HepG2 (cell line): Measurements from ENCODE around the gene CSTF1. TPM values are rescaled to one million over a fixed set of nuclear protein-coding genes. Genes with fewer than 3 reads are reported as not detected.

Source experiments
- ATRX ChIP-seq: sonication (generic); formaldehyde crosslinking; IDR thresholded peaks from 2 replicates; pipeline ENCODE4 v1.4.0; 2020; ENCODE audit warnings: missing genetic modification reagents, borderline replicate concordance
- CENPT ChIP-seq: sonication (generic); formaldehyde crosslinking; IDR thresholded peaks from 2 replicates; pipeline ENCODE4 v1.8.0; 2022; ENCODE audit warnings: low read depth, mild to moderate bottlenecking, moderate library complexity, missing genetic modification reagents
- CREB1 ChIP-seq, 2 experiments: fragments of 450-650 bp in 1 of 2; IDR thresholded peaks; 2 replicates each; pipeline ENCODE4 v1.6.1; 2016 to 2017; ENCODE audit warnings: control low read depth in 1 of 2, mild to moderate bottlenecking in 1 of 2, missing compliant biosample characterization in 1 of 2, missing genetic modification characterization in 1 of 2
- FOXA1 ChIP-seq, 2 experiments: fragments of 450-650 bp in 1 of 2; sonication (generic) in 1 of 2; formaldehyde crosslinking in 1 of 2; IDR thresholded peaks; 2 replicates each; pipeline versions ENCODE4 v1.4.0 to v1.6.1; 2016 to 2020; ENCODE audit warnings: missing genetic modification reagents in 1 of 2
- MED8 ChIP-seq: sonication (generic); formaldehyde crosslinking; IDR thresholded peaks from 2 replicates; pipeline ENCODE4 v1.8.1; 2023; ENCODE audit warnings: mild to moderate bottlenecking, missing genetic modification reagents; ENCODE audit not compliant: insufficient replicate concordance
- NFKB2 ChIP-seq: sonication (generic); formaldehyde crosslinking; IDR thresholded peaks from 2 replicates; pipeline ENCODE4 v1.4.0; 2020; ENCODE audit warnings: missing genetic modification reagents, borderline replicate concordance
- RFX5 ChIP-seq: IDR thresholded peaks from 2 replicates; pipeline ENCODE4 v1.6.1; 2011; ENCODE audit warnings: low read depth, low read length, improper control_type of control experiment
- RFXANK ChIP-seq: IDR thresholded peaks from 2 replicates; pipeline ENCODE4 v1.6.1; 2016
- SAP130 ChIP-seq: IDR thresholded peaks from 2 replicates; pipeline ENCODE4 v1.6.1; 2016; ENCODE audit warnings: low read depth
- SOX5 ChIP-seq: IDR thresholded peaks from 2 replicates; pipeline ENCODE4 v1.6.1; 2016; ENCODE audit warnings: borderline replicate concordance
- ZKSCAN1 ChIP-seq: fragments of 150-350 bp; IDR thresholded peaks from 2 replicates; pipeline ENCODE4 v1.6.1; 2014; ENCODE audit warnings: low read length
- ZNF20 ChIP-seq: sonication (generic); formaldehyde crosslinking; IDR thresholded peaks from 2 replicates; pipeline ENCODE4 v1.4.0; 2020; ENCODE audit warnings: mild to moderate bottlenecking, moderate library complexity, missing genetic modification reagents
- ZNF232 ChIP-seq: sonication (generic); formaldehyde crosslinking; IDR thresholded peaks from 2 replicates; pipeline ENCODE4 v1.4.0; 2020; ENCODE audit warnings: missing genetic modification reagents, borderline replicate concordance
- ZNF296 ChIP-seq: sonication (generic); formaldehyde crosslinking; conservative IDR thresholded peaks from 2 replicates; pipeline ENCODE4 v1.5.0; 2020; ENCODE audit warnings: mild to moderate bottlenecking, missing genetic modification reagents
- ZNF577 ChIP-seq: sonication (generic); formaldehyde crosslinking; IDR thresholded peaks from 2 replicates; pipeline ENCODE4 v1.4.0; 2020; ENCODE audit warnings: mild to moderate bottlenecking, low read depth, missing genetic modification reagents, borderline replicate concordance
- ZNF75D ChIP-seq: sonication (generic); formaldehyde crosslinking; IDR thresholded peaks from 2 replicates; pipeline ENCODE4 v1.8.1; 2023; ENCODE audit warnings: missing genetic modification reagents, mild to moderate bottlenecking, borderline replicate concordance
- ZXDC ChIP-seq: sonication (generic); formaldehyde crosslinking; IDR thresholded peaks from 2 replicates; pipeline ENCODE4 v1.5.0; 2020; ENCODE audit warnings: mild to moderate bottlenecking, missing genetic modification reagents
- polyA plus RNA-seq, 8 experiments: library from polyadenylated mRNA; depleted of rRNA in 3 of 8; stranded (reverse) in 7 of 8; unstranded in 1 of 8; fragments of >200 nt; fragmentation: Illumina TruSeq in 4 of 8; extraction: Trizol in 4 of 8; gene quantifications; 2 replicates each; pipeline versions ENCODE4 v1.2.1 to v1.2.3, GENCODE V29; 2011 to 2016; ENCODE audit warnings: low read depth in 4 of 8, missing spikeins in 1 of 8, mixed read lengths in 1 of 8; ENCODE audit not compliant: insufficient read depth in 1 of 8
- total RNA-seq, 5 experiments: library from RNA; depleted of rRNA; stranded (reverse); fragments of >200 nt; fragmentation: Illumina TruSeq; extraction: Trizol; gene quantifications; 2 replicates each; pipeline ENCODE4 v1.2.3, GENCODE V29; 2016; ENCODE audit warnings: low read depth in 1 of 5
- TF ChIP-seq, protein P1 (sequence below): fragments of 450-650 bp; IDR thresholded peaks from 2 replicates; pipeline ENCODE4 v1.6.1; 2017; ENCODE audit warnings: mild to moderate bottlenecking
- TF ChIP-seq, protein P2 (sequence below): sonication (generic); formaldehyde crosslinking; IDR thresholded peaks from 2 replicates; pipeline ENCODE4 v1.5.0; 2020; ENCODE audit warnings: mild to moderate bottlenecking, missing genetic modification reagents, borderline replicate concordance
- TF ChIP-seq, protein P3 (sequence below): sonication (generic); formaldehyde crosslinking; IDR thresholded peaks from 2 replicates; pipeline ENCODE4 v1.4.0; 2020; ENCODE audit warnings: missing genetic modification reagents, mild to moderate bottlenecking, borderline replicate concordance
- TF ChIP-seq, protein P4 (sequence below): IDR thresholded peaks from 2 replicates; pipeline ENCODE4 v1.6.1; 2016; ENCODE audit warnings: mild to moderate bottlenecking

The CSTF1 gene
- total and polyA plus RNA-seq, 2 of the 13 experiments (the other 11 are each of a cell fraction or from before 2014, with no cell fraction given) = 70.9 to 100 TPM

GRCh38 chr20:56348305-56348693 lies 44.1 kb upstream of the CSTF1 start (continued):
- TF ChIP-seq, protein P1, sequence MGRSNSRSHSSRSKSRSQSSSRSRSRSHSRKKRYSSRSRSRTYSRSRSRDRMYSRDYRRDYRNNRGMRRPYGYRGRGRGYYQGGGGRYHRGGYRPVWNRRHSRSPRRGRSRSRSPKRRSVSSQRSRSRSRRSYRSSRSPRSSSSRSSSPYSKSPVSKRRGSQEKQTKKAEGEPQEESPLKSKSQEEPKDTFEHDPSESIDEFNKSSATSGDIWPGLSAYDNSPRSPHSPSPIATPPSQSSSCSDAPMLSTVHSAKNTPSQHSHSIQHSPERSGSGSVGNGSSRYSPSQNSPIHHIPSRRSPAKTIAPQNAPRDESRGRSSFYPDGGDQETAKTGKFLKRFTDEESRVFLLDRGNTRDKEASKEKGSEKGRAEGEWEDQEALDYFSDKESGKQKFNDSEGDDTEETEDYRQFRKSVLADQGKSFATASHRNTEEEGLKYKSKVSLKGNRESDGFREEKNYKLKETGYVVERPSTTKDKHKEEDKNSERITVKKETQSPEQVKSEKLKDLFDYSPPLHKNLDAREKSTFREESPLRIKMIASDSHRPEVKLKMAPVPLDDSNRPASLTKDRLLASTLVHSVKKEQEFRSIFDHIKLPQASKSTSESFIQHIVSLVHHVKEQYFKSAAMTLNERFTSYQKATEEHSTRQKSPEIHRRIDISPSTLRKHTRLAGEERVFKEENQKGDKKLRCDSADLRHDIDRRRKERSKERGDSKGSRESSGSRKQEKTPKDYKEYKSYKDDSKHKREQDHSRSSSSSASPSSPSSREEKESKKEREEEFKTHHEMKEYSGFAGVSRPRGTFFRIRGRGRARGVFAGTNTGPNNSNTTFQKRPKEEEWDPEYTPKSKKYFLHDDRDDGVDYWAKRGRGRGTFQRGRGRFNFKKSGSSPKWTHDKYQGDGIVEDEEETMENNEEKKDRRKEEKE = no peak
- TF ChIP-seq, protein P2, sequence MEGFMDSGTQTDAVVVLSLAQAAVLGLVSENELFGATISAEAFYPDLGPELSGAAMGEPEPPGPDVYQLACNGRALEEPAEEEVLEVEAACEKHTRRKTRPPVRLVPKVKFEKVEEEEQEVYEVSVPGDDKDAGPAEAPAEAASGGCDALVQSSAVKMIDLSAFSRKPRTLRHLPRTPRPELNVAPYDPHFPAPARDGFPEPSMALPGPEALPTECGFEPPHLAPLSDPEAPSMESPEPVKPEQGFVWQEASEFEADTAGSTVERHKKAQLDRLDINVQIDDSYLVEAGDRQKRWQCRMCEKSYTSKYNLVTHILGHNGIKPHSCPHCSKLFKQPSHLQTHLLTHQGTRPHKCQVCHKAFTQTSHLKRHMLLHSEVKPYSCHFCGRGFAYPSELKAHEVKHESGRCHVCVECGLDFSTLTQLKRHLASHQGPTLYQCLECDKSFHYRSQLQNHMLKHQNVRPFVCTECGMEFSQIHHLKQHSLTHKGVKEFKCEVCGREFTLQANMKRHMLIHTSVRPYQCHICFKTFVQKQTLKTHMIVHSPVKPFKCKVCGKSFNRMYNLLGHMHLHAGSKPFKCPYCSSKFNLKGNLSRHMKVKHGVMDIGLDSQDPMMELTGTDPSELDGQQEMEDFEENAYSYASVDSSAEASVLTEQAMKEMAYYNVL = peak; percentile 76
- TF ChIP-seq NFKB2 (CRISPR knock-in tag) = no peak
- TF ChIP-seq, protein P3, sequence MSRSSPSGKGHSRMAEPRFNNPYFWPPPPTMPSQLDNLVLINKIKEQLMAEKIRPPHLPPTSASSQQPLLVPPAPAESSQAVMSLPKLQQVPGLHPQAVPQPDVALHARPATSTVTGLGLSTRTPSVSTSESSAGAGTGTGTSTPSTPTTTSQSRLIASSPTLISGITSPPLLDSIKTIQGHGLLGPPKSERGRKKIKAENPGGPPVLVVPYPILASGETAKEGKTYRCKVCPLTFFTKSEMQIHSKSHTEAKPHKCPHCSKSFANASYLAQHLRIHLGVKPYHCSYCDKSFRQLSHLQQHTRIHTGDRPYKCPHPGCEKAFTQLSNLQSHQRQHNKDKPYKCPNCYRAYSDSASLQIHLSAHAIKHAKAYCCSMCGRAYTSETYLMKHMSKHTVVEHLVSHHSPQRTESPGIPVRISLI = no peak
- TF ChIP-seq RFX5 = no peak
- no peak for TF ChIP-seq MED8 (CRISPR knock-in tag)
- TF ChIP-seq SOX5 (CRISPR knock-in tag) = peak; percentile 35; the same call in 1 of the 2 replicates
- no peak for TF ChIP-seq ZXDC (CRISPR knock-in tag)
- TF ChIP-seq ZNF20 (CRISPR knock-in tag) = no peak
- TF ChIP-seq CENPT (CRISPR knock-in tag) = no peak
- peak; percentile 42; the same call in 1 of the 2 replicates for TF ChIP-seq SAP130
- TF ChIP-seq CREB1 (IDR thresholded peaks at IDR 0.05) = peak; percentile 38; the same call in 1 of the 2 replicates
- TF ChIP-seq CREB1 (CRISPR knock-in tag; IDR thresholded peaks at IDR 0.05) = no peak
- TF ChIP-seq RFXANK (CRISPR knock-in tag) = no peak
- TF ChIP-seq ZKSCAN1 = no peak
- TF ChIP-seq FOXA1 (IDR thresholded peaks at IDR 0.05) = no peak
- 0 out of 2 replicates have a peak, but pooled peaks have one; percentile 26 for TF ChIP-seq FOXA1 (CRISPR knock-in tag; IDR thresholded peaks at IDR 0.05)
- TF ChIP-seq ZNF296 (CRISPR knock-in tag) = no peak
- TF ChIP-seq ZNF232 (CRISPR knock-in tag) = no peak
- TF ChIP-seq ZNF577 = no peak
- TF ChIP-seq ATRX = no peak
- TF ChIP-seq, protein P4, sequence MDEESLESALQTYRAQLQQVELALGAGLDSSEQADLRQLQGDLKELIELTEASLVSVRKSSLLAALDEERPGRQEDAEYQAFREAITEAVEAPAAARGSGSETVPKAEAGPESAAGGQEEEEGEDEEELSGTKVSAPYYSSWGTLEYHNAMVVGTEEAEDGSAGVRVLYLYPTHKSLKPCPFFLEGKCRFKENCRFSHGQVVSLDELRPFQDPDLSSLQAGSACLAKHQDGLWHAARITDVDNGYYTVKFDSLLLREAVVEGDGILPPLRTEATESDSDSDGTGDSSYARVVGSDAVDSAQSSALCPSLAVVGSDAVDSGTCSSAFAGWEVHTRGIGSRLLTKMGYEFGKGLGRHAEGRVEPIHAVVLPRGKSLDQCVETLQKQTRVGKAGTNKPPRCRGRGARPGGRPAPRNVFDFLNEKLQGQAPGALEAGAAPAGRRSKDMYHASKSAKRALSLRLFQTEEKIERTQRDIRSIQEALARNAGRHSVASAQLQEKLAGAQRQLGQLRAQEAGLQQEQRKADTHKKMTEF (CRISPR knock-in tag) = no peak
- no peak for TF ChIP-seq ZNF75D (CRISPR knock-in tag)
